ENCODE results near the gene CD82.

The CD82 gene

GRCh38 chr11:44585421-44585820, 20.0 kb downstream of the CD82 start:
- TF ChIP-seq CTCF (conservative IDR thresholded peaks at IDR 0.05; ENCODE audit: low read depth, low read length) = no peak

GRCh38 chr11:44589301-44589700, 23.8 kb downstream of the CD82 start:
- no peak for TF ChIP-seq CTCF (conservative IDR thresholded peaks at IDR 0.05; ENCODE audit: low read depth, low read length)
- DNase-seq (ENCODE audit: low read depth) = peak; percentile 88
- no peak overlapping the region for H3K4me3 ChIP-seq (ENCODE audit: low read depth, low read length)

More at GRCh38 chr11:44585421-44585820, 20.0 kb downstream of the CD82 start:
- H3K4me3 ChIP-seq (ENCODE audit: low read depth, low read length) = no peak overlapping the region
- DNase-seq (ENCODE audit: low read depth) = no peak

- DNase-seq (ENCODE audit: low read depth) = no peak
- no peak for TF ChIP-seq CTCF (conservative IDR thresholded peaks at IDR 0.05; ENCODE audit: low read depth, low read length)
- H3K4me3 ChIP-seq (ENCODE audit: low read depth, low read length) = no peak overlapping the region
These were observed 25.3 kb downstream of the CD82 start for GRCh38 chr11:44590769-44591168.

GRCh38 chr11:44591557-44591956, 26.1 kb downstream of the CD82 start:
- TF ChIP-seq CTCF (conservative IDR thresholded peaks at IDR 0.05; ENCODE audit: low read depth, low read length) = no peak
- DNase-seq (ENCODE audit: low read depth) = no peak
- no peak overlapping the region for H3K4me3 ChIP-seq (ENCODE audit: low read depth, low read length)

GRCh38 chr11:44592125-44592940, 26.9 kb downstream of the CD82 start:
- peak; percentile 59 for DNase-seq (ENCODE audit: low read depth)
- no peak overlapping the region for H3K4me3 ChIP-seq (ENCODE audit: low read depth, low read length)
- TF ChIP-seq CTCF (conservative IDR thresholded peaks at IDR 0.05; ENCODE audit: low read depth, low read length) = no peak

- TF ChIP-seq CTCF (conservative IDR thresholded peaks at IDR 0.05; ENCODE audit: low read depth, low read length) = no peak
- no peak overlapping the region for H3K4me3 ChIP-seq (ENCODE audit: low read depth, low read length)
- no peak for DNase-seq (ENCODE audit: low read depth)
These were observed 27.8 kb downstream of the CD82 start for GRCh38 chr11:44593251-44593650.

- no peak for TF ChIP-seq CTCF (conservative IDR thresholded peaks at IDR 0.05; ENCODE audit: low read depth, low read length)
- DNase-seq (ENCODE audit: low read depth) = no peak
These were observed 29.5 kb downstream of the CD82 start for GRCh38 chr11:44595006-44595405.

More at GRCh38 chr11:44595006-44595405, 29.5 kb downstream of the CD82 start:
- H3K4me3 ChIP-seq (ENCODE audit: low read depth, low read length) = no peak overlapping the region

All from choroid plexus epithelial cell (primary cell).